ENCODE results near the gene TMEM132D. TPM values are rescaled to one million over a fixed set of nuclear protein-coding genes. Genes with fewer than 3 reads are reported as not detected.

The TMEM132D gene
- total and polyA plus RNA-seq, 2 donors (not counting 3 experiments of a cell fraction or from before 2014, with no cell fraction given) = not detected

- Histone ChIP-seq H3K27ac (ENCODE audit: insufficient read depth, low read depth, low read length) (no peak overlapping the region), H2AFZ (ENCODE audit: low read depth, low read length) (no peak overlapping the region), H3K27me3 (ENCODE audit: control insufficient read depth in 2 of 2, insufficient read depth in 2 of 2, low read length in 2 of 2) (no peaks in the 10 kb centered on the region), H3K9me1 (replicated peaks; ENCODE audit: control insufficient read depth, extremely low read depth, insufficient read depth, low read length) (no peaks in the 10 kb centered on the region), H3K4me2 (ENCODE audit: insufficient read depth, low read length) (no peak overlapping the region), H3K9me3 (replicated peaks; ENCODE audit: control insufficient read depth, insufficient read depth, low read length) (no peaks in the 10 kb centered on the region), H3K79me2 (ENCODE audit: control insufficient read depth, insufficient read depth, low read length) (no peaks in the 10 kb centered on the region), H3K36me3 (ENCODE audit: control insufficient read depth in 2 of 2, extremely low read depth in 1 of 2, insufficient read depth in 2 of 2, low read length in 2 of 2) (no peaks in the 10 kb centered on the region), H3K4me1 (ENCODE audit: control insufficient read depth, extremely low read depth, insufficient read depth, low read length) (no peaks in the 10 kb centered on the region), H4K20me1 (replicated peaks; ENCODE audit: control insufficient read depth, extremely low read depth, insufficient read depth, low read length) (no peaks in the 10 kb centered on the region), H3K9ac (replicated peaks; ENCODE audit: extremely low read depth, insufficient read depth, low read length) (no peak overlapping the region), H3K4me3 (replicated peaks in 1 of 3; ENCODE audit: insufficient read depth in 1 of 3, low read depth in 1 of 3, low read length in 3 of 3) (no peak overlapping the region)
- FAIRE-seq (no peak), DNase-seq (ENCODE audit: low read depth, low spot score) (no peak)
- no TSS peak for BruUV-seq (replicated peaks)
- dilution Hi-C loops (cut with MboI; ENCODE audit: extremely low pct_ligation_motif_present, low sequenced_read_pairs) (no loop called here), intact Hi-C loops (cut with micrococcal nuclease) (no loop called here)
- CTCF ChIA-PET = no interaction called here
- TF ChIP-seq MAX (IDR thresholded peaks at IDR 0.05; ENCODE audit: insufficient read depth, insufficient read length) (no peak), JUN (IDR thresholded peaks at IDR 0.05; ENCODE audit: borderline replicate concordance, insufficient read depth, insufficient read length, low read depth) (no peak), GATA2 (IDR thresholded peaks at IDR 0.05; ENCODE audit: insufficient read depth, insufficient read length, low read depth, low read length) (no peak), FOS (IDR thresholded peaks at IDR 0.05; ENCODE audit: borderline replicate concordance, insufficient read depth, low read length) (no peak), EZH2 (IDR thresholded peaks at IDR 0.05; ENCODE audit: borderline replicate concordance, low read depth, low read length, severe bottlenecking) (no peak), POLR2AphosphoS5 (IDR thresholded peaks at IDR 0.05; ENCODE audit: insufficient read depth, low read depth, low read length) (no peak), MYC (IDR thresholded peaks at IDR 0.05; ENCODE audit: low read depth, low read length) (no peak), POLR2A (IDR thresholded peaks at IDR 0.05; ENCODE audit: low read depth, low read length) (no peak)
- TF ChIP-seq, protein P1, sequence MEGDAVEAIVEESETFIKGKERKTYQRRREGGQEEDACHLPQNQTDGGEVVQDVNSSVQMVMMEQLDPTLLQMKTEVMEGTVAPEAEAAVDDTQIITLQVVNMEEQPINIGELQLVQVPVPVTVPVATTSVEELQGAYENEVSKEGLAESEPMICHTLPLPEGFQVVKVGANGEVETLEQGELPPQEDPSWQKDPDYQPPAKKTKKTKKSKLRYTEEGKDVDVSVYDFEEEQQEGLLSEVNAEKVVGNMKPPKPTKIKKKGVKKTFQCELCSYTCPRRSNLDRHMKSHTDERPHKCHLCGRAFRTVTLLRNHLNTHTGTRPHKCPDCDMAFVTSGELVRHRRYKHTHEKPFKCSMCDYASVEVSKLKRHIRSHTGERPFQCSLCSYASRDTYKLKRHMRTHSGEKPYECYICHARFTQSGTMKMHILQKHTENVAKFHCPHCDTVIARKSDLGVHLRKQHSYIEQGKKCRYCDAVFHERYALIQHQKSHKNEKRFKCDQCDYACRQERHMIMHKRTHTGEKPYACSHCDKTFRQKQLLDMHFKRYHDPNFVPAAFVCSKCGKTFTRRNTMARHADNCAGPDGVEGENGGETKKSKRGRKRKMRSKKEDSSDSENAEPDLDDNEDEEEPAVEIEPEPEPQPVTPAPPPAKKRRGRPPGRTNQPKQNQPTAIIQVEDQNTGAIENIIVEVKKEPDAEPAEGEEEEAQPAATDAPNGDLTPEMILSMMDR (IDR thresholded peaks at IDR 0.05; ENCODE audit: extremely low read depth in 1 of 2, insufficient read depth in 1 of 2, low read depth in 1 of 2, low read length in 2 of 2) = no peak
- POLR2A ChIA-PET = no interaction called here
Measured at GRCh38 chr12:129325566-129325965, 578.3 kb downstream of the TMEM132D start.
